ENCODE results near the gene EPRS1. TPM values are rescaled to one million over a fixed set of nuclear protein-coding genes. Genes with fewer than 3 reads are reported as not detected.

The EPRS1 gene
- total and polyA plus RNA-seq, 2 of the 13 experiments (the other 11 are each of a cell fraction or from before 2014, with no cell fraction given): 86.1 to 124 TPM

DNA sequence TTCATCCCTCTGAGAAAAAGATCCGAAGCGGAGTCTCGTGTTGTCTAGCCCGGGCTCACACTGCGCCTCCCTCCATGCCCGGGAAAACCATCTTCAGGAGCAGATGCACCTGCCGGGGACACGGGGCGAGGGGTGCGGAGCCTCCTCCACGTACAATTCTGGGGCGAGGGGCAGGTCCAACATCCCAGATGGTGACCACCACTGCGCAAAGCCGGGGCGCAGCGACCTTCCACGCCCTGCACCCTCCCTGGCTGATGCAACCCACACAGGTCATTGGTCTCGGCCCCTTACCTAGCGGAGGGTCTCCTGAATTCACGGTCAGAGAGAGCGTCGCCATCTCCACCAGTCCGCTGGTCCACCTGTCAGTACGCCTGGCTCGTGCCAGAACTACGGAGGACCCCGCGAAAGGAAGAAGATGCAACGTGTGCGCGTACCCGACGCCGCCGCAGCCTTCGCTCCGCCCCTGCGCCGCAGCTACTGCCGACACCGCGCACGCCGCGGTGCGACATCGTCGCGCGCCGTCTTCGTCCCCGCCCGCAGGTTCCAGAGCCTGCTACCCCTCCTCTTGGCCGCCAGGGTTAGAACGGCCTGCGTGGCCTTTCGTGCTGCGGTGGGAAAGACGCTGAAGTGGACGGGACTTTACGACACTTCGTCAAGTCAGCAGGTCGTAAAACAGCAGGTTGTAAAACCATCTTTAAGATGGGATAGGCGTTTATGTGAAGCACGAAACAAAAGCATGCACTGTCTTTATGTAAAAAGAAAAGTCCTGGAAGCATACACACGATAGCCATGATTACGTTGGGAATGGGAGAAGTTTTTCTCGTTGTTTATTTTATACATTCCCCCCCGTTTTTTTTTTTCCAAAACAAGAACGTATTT is at the start of gene EPRS1 (continued):
- 0 out of 2 replicates have a peak, but pooled peaks have one; percentile 18 for TF ChIP-seq ZNF280D (CRISPR knock-in tag; IDR thresholded peaks at IDR 0.05)
- TF ChIP-seq PAWR (CRISPR knock-in tag; IDR thresholded peaks at IDR 0.05; ENCODE audit: borderline replicate concordance): no peak
- TF ChIP-seq THRA (CRISPR knock-in tag; IDR thresholded peaks at IDR 0.05; ENCODE audit: borderline replicate concordance): peak; percentile 48; the same call in 1 of the 2 replicates
- TF ChIP-seq RORA (CRISPR knock-in tag; IDR thresholded peaks at IDR 0.05): no peak
- TF ChIP-seq RBFOX2 (IDR thresholded peaks at IDR 0.05; ENCODE audit: low read depth, low read length): peak; percentile 95
- TF ChIP-seq YEATS2 (CRISPR knock-in tag; IDR thresholded peaks at IDR 0.05; ENCODE audit: borderline replicate concordance): peak; percentile 97; the same call in 1 of the 2 replicates
- TF ChIP-seq ZSCAN31 (CRISPR knock-in tag; IDR thresholded peaks at IDR 0.05; ENCODE audit: low read depth): peak; percentile 95
- TF ChIP-seq HNRNPK (IDR thresholded peaks at IDR 0.05; ENCODE audit: low read depth, low read length, poor library complexity, severe bottlenecking): no peak
- TF ChIP-seq GZF1 (CRISPR knock-in tag; IDR thresholded peaks at IDR 0.05): no peak
- peak; percentile 68 for TF ChIP-seq ZNF121 (CRISPR knock-in tag; IDR thresholded peaks at IDR 0.05)
- TF ChIP-seq TARDBP (CRISPR knock-in tag; IDR thresholded peaks at IDR 0.05): peak; percentile 91
- TF ChIP-seq ZSCAN9 (CRISPR knock-in tag; IDR thresholded peaks at IDR 0.05; ENCODE audit: borderline replicate concordance): peak; percentile 69; the same call in 1 of the 2 replicates
- TF ChIP-seq SMARCC2 (IDR thresholded peaks at IDR 0.05): no peak
- no peak for TF ChIP-seq ZNF354B (CRISPR knock-in tag; IDR thresholded peaks at IDR 0.05)
- 0 out of 2 replicates have a peak, but pooled peaks have one; percentile 36 for TF ChIP-seq ZNF616 (CRISPR knock-in tag; IDR thresholded peaks at IDR 0.05; ENCODE audit: low read depth)
- TF ChIP-seq, protein P1, sequence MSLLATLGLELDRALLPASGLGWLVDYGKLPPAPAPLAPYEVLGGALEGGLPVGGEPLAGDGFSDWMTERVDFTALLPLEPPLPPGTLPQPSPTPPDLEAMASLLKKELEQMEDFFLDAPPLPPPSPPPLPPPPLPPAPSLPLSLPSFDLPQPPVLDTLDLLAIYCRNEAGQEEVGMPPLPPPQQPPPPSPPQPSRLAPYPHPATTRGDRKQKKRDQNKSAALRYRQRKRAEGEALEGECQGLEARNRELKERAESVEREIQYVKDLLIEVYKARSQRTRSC (CRISPR knock-in tag; IDR thresholded peaks at IDR 0.05; ENCODE audit: low read depth): no peak
- TF ChIP-seq ZNF432 (CRISPR knock-in tag; IDR thresholded peaks at IDR 0.05; ENCODE audit: borderline replicate concordance): no peak
- TF ChIP-seq SATB2 (CRISPR knock-in tag; IDR thresholded peaks at IDR 0.05): 0 out of 2 replicates have a peak, but pooled peaks have one; percentile 21
- TF ChIP-seq POGK (CRISPR knock-in tag; conservative IDR thresholded peaks at IDR 0.05): peak; percentile 92
- TF ChIP-seq NBN (conservative IDR thresholded peaks at IDR 0.05): no peak
